Measurements from ENCODE around the gene ADAM17. TPM values are rescaled to one million over a fixed set of nuclear protein-coding genes. Genes with fewer than 3 reads are reported as not detected.
"Not testable (repeated sequence)": the region's sequence is repeated elsewhere in the genome, so short reads cannot be mapped to it uniquely, and the experiment has no call there.

Gene ADAM17
- total RNA-seq, 4 donors from 2014 or later, result 30.4 to 47.9 (median 36.1) TPM

GRCh38 chr2:9596621-9597311 is 41.1 kb upstream of the ADAM17 start:
- Histone ChIP-seq H3K4me1 (peaks cover 28% of the 10 kb centered on the region), H3K27ac (no peak overlapping the region), H3K36me3 (peaks cover 27% of the 10 kb centered on the region), H3K27me3 (no peaks in the 10 kb centered on the region), H3K9me3 (peaks cover 6% of the 10 kb centered on the region), H3K4me3 (no peak overlapping the region)
- DNase-seq (ENCODE audit: low spot score in 2 of 2), result no peak
- WGBS, result 93% methylated on average over 10 of the region's 10 CpGs
- TF ChIP-seq POLR2AphosphoS5 (IDR thresholded peaks at IDR 0.05) (no peak), CTCF (IDR thresholded peaks at IDR 0.05) (no peak), POLR2A (IDR thresholded peaks at IDR 0.05) (no peak), EP300 (IDR thresholded peaks at IDR 0.05) (no peak)

- Histone ChIP-seq H3K36me3 (peaks cover 24% of the 10 kb centered on the region), H3K4me3 (no peak overlapping the region), H3K4me1 (peaks cover 28% of the 10 kb centered on the region), H3K27ac (no peak overlapping the region), H3K27me3 (no peaks in the 10 kb centered on the region), H3K9me3 (peaks cover 6% of the 10 kb centered on the region)
- WGBS, result 80% methylated on average over 2 of the region's 2 CpGs
- no peak for DNase-seq (ENCODE audit: low spot score in 2 of 2)
- TF ChIP-seq CTCF (IDR thresholded peaks at IDR 0.05) (no peak), POLR2AphosphoS5 (IDR thresholded peaks at IDR 0.05) (no peak), POLR2A (IDR thresholded peaks at IDR 0.05) (no peak), EP300 (IDR thresholded peaks at IDR 0.05) (no peak)
Measured at GRCh38 chr2:9595746-9596145, 40.1 kb upstream of the ADAM17 start.

GRCh38 chr2:9595256-9595655 is 39.6 kb upstream of the ADAM17 start:
- Histone ChIP-seq H3K36me3 (peaks cover 21% of the 10 kb centered on the region), H3K27ac (peak overlapping the region; percentile 34), H3K4me1 (peaks cover 28% of the 10 kb centered on the region)
- H3K27me3 ChIP-seq; H3K4me3 ChIP-seq; DNase-seq (ENCODE audit: low spot score in 2 of 2); H3K9me3 ChIP-seq: not testable (repeated sequence)
- 77% methylated on average over 6 of the region's 6 CpGs for WGBS

GRCh38 chr2:9594366-9595054 is 38.9 kb upstream of the ADAM17 start:
- H3K4me1 ChIP-seq, result peaks cover 28% of the 10 kb centered on the region
- H3K9me3 ChIP-seq, result peaks cover 5% of the 10 kb centered on the region
- DNase-seq (ENCODE audit: low spot score in 2 of 2), result no peak
- peak overlapping the region; percentile 34 for H3K27ac ChIP-seq
- H3K4me3 ChIP-seq, result no peak overlapping the region
- 60% methylated on average over 2 of the region's 2 CpGs for WGBS
- no peaks in the 10 kb centered on the region for H3K27me3 ChIP-seq
- no peak for TF ChIP-seq POLR2AphosphoS5 (IDR thresholded peaks at IDR 0.05)
- no peak for TF ChIP-seq CTCF (IDR thresholded peaks at IDR 0.05)
- TF ChIP-seq EP300 (IDR thresholded peaks at IDR 0.05), result no peak
- no peak for TF ChIP-seq POLR2A (IDR thresholded peaks at IDR 0.05)
- peaks cover 21% of the 10 kb centered on the region for H3K36me3 ChIP-seq

GRCh38 chr2:9593925-9594324 is 38.3 kb upstream of the ADAM17 start:
- TF ChIP-seq EP300 (IDR thresholded peaks at IDR 0.05) (no peak), POLR2AphosphoS5 (IDR thresholded peaks at IDR 0.05) (no peak), CTCF (IDR thresholded peaks at IDR 0.05) (no peak), POLR2A (IDR thresholded peaks at IDR 0.05) (no peak)
- Histone ChIP-seq H3K4me1 (peaks cover 28% of the 10 kb centered on the region), H3K27me3 (no peaks in the 10 kb centered on the region), H3K36me3 (peaks cover 19% of the 10 kb centered on the region), H3K9me3 (no peaks in the 10 kb centered on the region), H3K27ac (peak overlapping the region; percentile 34), H3K4me3 (no peak overlapping the region)
- DNase-seq (ENCODE audit: low spot score in 2 of 2), result no peak
- WGBS, result 73% methylated on average over 4 of the region's 4 CpGs
